ENCODE data around the gene KRTAP12-3.
"Not testable (repeated sequence)": the region's sequence is repeated elsewhere in the genome, so short reads cannot be mapped to it uniquely, and the experiment has no call there.

KRTAP12-3 gene

DNA sequence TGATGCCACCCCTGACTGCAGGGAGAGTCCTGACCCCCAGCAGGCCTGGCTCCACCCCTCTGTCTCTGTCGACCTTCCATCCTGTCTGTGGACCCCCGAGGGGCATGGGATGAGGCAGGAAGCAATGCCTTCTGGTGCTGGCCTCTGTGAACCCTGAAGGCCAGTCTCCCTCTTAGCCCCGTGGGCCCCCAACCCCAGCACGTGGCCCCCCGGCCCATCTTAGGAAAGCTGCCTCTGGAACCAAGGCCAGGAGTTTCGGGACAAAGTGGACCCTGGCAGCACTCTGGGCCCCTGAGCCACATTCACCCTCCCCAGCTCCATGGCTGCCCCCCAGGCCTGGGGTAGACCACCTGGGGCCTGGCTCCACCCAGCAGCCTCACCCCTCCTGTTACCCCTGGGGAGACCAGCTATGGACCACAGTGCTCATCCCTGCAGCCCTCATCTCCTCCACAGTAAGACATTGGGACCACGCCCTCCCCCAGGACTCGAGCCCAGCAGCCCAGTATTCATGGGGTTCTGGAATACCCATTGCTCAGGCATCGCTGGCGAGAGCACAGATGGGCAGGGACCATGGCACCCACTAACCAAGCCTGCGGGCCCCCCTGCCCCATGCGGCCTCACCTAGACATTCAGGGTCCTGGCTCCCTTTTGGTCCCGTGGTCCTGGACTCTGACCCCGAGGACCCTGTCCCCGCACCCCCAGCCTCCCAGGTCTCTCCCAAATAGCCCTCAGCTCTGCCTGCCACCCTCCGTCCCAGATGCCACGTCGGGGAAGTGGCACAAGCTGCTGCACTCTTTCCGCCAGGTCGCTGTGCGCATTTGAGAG lies 19.0 kb upstream of the KRTAP12-3 start:
- not testable (repeated sequence) for H3K27ac ChIP-seq (ENCODE audit: low read depth in 2 of 2, low read length in 2 of 2); H3K9ac ChIP-seq (ENCODE audit: low read depth in 1 of 2, low read length in 2 of 2); H3K9me3 ChIP-seq (ENCODE audit: control insufficient read depth in 2 of 2, low read length in 2 of 2); H3K36me3 ChIP-seq (ENCODE audit: control insufficient read depth in 2 of 2, insufficient read depth in 2 of 2, low read length in 2 of 2); H3K4me3 ChIP-seq (ENCODE audit: low read length in 2 of 2); H3K4me1 ChIP-seq (ENCODE audit: control insufficient read depth in 2 of 2, insufficient read depth in 2 of 2, low read length in 2 of 2); H3K27me3 ChIP-seq (ENCODE audit: control insufficient read depth in 2 of 2, insufficient read depth in 2 of 2, low read length in 2 of 2)

DNA sequence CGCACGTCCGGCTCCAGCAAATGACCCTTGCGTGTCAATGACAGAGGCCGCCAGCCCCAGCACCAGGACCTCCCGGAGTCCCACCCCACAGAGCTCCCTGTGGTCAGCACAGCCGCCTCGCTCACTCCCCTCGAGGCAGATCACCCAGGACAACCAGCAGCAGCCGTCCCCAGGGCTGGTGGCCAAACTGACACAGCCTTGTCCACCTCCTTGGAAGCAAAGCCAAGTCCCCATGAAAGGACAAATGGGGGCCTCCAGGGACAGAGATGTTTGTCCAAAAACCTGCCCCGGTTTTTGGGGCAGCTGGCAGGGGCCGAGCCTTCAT lies 18.4 kb upstream of the KRTAP12-3 start:
- H3K4me3 ChIP-seq (ENCODE audit: low read length in 2 of 2) = no peak overlapping the region
- H3K27ac ChIP-seq (ENCODE audit: low read depth in 2 of 2, low read length in 2 of 2) = no peak overlapping the region
- H3K9ac ChIP-seq (ENCODE audit: low read depth in 1 of 2, low read length in 2 of 2) = no peak overlapping the region
- no peaks in the 10 kb centered on the region for H3K36me3 ChIP-seq (ENCODE audit: control insufficient read depth in 2 of 2, insufficient read depth in 2 of 2, low read length in 2 of 2)
- H3K4me1 ChIP-seq (ENCODE audit: control insufficient read depth in 2 of 2, insufficient read depth in 2 of 2, low read length in 2 of 2) = no peaks in the 10 kb centered on the region
- H3K9me3 ChIP-seq (ENCODE audit: control insufficient read depth in 2 of 2, low read length in 2 of 2) = no peaks in the 10 kb centered on the region
- H3K27me3 ChIP-seq (ENCODE audit: control insufficient read depth in 2 of 2, insufficient read depth in 2 of 2, low read length in 2 of 2) = no peaks in the 10 kb centered on the region

DNA sequence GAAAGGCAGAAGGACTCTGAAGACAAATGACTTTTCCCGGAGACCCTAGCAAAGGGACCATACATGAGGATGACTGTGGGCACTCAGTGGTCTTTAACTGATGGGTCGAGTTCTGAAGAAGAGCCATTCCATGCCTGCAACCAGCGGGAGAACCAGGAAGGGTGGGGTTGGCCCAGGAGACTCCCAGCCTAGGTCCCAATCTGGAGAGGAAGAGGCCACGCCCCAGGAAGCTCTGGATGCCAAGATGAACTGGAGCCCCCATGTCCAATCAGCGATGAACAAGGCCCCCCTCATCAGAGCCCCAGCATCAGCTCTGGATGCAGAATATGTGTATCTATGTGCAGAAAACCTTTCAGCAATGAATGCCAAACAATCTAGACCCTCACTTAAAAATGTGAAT lies 17.0 kb upstream of the KRTAP12-3 start:
- H3K27ac ChIP-seq (ENCODE audit: low read depth in 2 of 2, low read length in 2 of 2) = no peak overlapping the region
- H3K9me3 ChIP-seq (ENCODE audit: control insufficient read depth in 2 of 2, low read length in 2 of 2) = peaks cover 0 to 5% of the 10 kb centered on the region in 2 donors
- no peak overlapping the region for H3K9ac ChIP-seq (ENCODE audit: low read depth in 1 of 2, low read length in 2 of 2)
- H3K27me3 ChIP-seq (ENCODE audit: control insufficient read depth in 2 of 2, insufficient read depth in 2 of 2, low read length in 2 of 2) = no peaks in the 10 kb centered on the region
- no peaks in the 10 kb centered on the region for H3K4me1 ChIP-seq (ENCODE audit: control insufficient read depth in 2 of 2, insufficient read depth in 2 of 2, low read length in 2 of 2)
- no peak overlapping the region for H3K4me3 ChIP-seq (ENCODE audit: low read length in 2 of 2)
- no peaks in the 10 kb centered on the region for H3K36me3 ChIP-seq (ENCODE audit: control insufficient read depth in 2 of 2, insufficient read depth in 2 of 2, low read length in 2 of 2)

DNA sequence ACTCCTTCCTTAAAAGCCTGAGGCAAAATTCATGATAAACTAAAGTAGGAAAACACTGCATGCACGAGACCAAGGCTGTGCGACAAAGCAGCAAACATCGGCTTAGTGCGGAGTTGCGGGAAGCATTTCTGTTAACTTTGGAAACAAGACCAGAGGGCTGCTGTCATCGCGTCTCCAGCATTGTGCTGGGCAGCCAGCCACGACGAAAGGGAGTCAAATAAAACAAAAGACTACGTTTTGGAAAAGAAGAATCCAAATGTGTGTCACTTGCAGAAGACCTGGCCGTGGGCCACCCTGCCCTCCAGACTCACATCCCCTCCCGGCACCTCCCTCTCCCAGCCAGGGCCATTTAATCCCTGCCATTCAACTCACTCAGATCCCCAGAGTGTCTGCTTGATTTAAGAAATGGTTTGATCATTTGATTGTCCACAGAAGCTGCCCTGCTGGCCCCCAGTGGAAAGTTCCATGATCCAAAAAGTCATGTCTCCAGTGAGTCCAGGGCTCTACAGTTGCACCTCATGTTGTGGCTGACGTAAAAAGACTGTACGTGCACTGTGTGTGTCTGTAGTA lies 13.9 kb upstream of the KRTAP12-3 start:
- Histone ChIP-seq H3K4me1 (ENCODE audit: control insufficient read depth in 2 of 2, insufficient read depth in 2 of 2, low read length in 2 of 2) (no peaks in the 10 kb centered on the region), H3K36me3 (ENCODE audit: control insufficient read depth in 2 of 2, insufficient read depth in 2 of 2, low read length in 2 of 2) (no peaks in the 10 kb centered on the region), H3K27ac (ENCODE audit: low read depth in 2 of 2, low read length in 2 of 2) (no peak overlapping the region), H3K4me3 (ENCODE audit: low read length in 2 of 2) (no peak overlapping the region), H3K27me3 (ENCODE audit: control insufficient read depth in 2 of 2, insufficient read depth in 2 of 2, low read length in 2 of 2) (no peaks in the 10 kb centered on the region), H3K9ac (ENCODE audit: low read depth in 1 of 2, low read length in 2 of 2) (no peak overlapping the region), H3K9me3 (ENCODE audit: control insufficient read depth in 2 of 2, low read length in 2 of 2) (peaks cover 0 to 5% of the 10 kb centered on the region in 2 donors)

DNA sequence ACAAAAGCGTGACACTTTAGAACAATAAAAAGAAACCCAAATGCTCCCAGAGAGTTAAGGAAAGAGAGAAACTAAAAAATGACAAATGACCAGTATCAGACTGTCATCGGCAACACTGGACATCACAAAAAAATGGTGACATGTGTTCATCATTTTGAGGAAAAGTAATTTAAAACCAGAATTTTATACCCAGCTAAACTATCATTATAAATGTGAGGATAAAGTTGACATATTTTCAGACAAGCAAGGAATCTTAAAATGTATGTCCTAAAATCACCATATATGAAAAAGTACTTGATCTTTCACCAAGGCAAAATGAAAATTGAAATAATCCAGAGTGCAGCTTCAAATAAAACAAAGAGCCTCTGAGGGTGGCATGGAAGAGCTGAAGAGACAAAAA lies 12.9 kb upstream of the KRTAP12-3 start:
- Histone ChIP-seq H3K27me3 (ENCODE audit: control insufficient read depth in 2 of 2, insufficient read depth in 2 of 2, low read length in 2 of 2) (no peaks in the 10 kb centered on the region), H3K27ac (ENCODE audit: low read depth in 2 of 2, low read length in 2 of 2) (no peak overlapping the region), H3K36me3 (ENCODE audit: control insufficient read depth in 2 of 2, insufficient read depth in 2 of 2, low read length in 2 of 2) (no peaks in the 10 kb centered on the region), H3K9ac (ENCODE audit: low read depth in 1 of 2, low read length in 2 of 2) (no peak overlapping the region), H3K9me3 (ENCODE audit: control insufficient read depth in 2 of 2, low read length in 2 of 2) (peaks cover 0 to 5% of the 10 kb centered on the region in 2 donors), H3K4me1 (ENCODE audit: control insufficient read depth in 2 of 2, insufficient read depth in 2 of 2, low read length in 2 of 2) (no peaks in the 10 kb centered on the region), H3K4me3 (ENCODE audit: low read length in 2 of 2) (no peak overlapping the region)

DNA sequence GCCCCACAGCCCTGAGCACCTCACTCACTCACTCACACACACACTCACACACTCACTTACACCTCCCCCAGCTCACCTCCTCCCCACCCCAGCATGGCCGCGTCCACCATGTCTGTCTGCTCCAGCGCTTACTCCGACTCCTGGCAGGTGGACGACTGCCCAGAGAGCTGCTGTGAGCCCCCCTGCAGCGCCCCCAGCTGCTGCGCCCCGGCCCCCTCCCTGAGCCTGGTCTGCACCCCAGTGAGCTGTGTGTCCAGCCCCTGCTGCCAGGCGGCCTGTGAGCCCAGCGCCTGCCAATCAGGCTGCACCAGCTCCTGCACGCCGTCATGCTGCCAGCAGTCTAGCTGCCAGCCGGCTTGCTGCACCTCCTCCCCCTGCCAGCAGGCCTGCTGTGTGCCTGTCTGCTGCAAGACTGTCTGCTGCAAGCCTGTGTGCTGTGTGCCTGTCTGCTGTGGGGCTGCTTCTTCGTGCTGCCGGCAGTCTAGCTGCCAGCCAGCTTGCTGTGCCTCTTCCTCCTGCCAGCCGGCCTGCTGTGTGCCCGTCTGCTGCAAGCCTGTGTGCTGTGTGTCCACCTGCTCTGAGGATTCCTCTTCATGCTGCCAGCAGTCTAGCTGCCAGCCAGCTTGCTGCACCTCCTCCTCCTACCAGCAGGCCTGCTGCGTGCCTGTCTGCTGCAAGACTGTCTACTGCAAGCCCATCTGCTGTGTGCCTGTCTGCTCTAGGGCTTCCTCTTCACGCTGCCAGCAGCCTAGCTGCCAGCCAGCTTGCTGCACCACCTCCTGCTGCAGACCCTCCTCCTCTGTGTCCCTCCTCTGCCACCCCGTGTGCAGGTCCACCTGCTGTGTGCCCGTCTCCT lies 11.1 kb upstream of the KRTAP12-3 start, which contains the start of gene KRTAP10-11:
Gene KRTAP10-11 (plus strand): TSS at position 49 of the 856 bp plus-strand sequence. CDS start 45 bp downstream, at position 94.
- not testable (repeated sequence) for H3K9ac ChIP-seq (ENCODE audit: low read depth in 1 of 2, low read length in 2 of 2); H3K4me3 ChIP-seq (ENCODE audit: low read length in 2 of 2); H3K27me3 ChIP-seq (ENCODE audit: control insufficient read depth in 2 of 2, insufficient read depth in 2 of 2, low read length in 2 of 2); H3K36me3 ChIP-seq (ENCODE audit: control insufficient read depth in 2 of 2, insufficient read depth in 2 of 2, low read length in 2 of 2); H3K9me3 ChIP-seq (ENCODE audit: control insufficient read depth in 2 of 2, low read length in 2 of 2); H3K4me1 ChIP-seq (ENCODE audit: control insufficient read depth in 2 of 2, insufficient read depth in 2 of 2, low read length in 2 of 2); H3K27ac ChIP-seq (ENCODE audit: low read depth in 2 of 2, low read length in 2 of 2)

DNA sequence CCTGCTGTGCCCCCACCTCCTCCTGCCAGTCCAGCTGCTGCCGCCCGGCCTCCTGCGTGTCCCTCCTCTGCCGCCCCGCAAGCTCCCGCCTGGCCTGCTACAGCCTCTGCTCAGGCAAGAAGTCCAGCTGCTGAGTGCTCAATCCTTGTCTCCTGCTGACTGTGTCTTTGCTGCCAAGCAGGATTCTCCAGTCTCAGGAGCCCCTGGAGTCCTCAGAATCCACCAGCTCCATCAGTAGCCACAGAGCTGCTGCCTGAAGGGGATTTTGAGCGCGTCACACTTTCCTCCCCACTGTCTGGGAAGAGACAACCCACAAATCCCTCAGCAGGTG lies 10.5 kb upstream of the KRTAP12-3 start:
- no peaks in the 10 kb centered on the region for H3K27me3 ChIP-seq (ENCODE audit: control insufficient read depth in 2 of 2, insufficient read depth in 2 of 2, low read length in 2 of 2)
- peaks cover 0 to 5% of the 10 kb centered on the region in 2 donors for H3K9me3 ChIP-seq (ENCODE audit: control insufficient read depth in 2 of 2, low read length in 2 of 2)
- no peak overlapping the region for H3K27ac ChIP-seq (ENCODE audit: low read depth in 2 of 2, low read length in 2 of 2)
- H3K4me1 ChIP-seq (ENCODE audit: control insufficient read depth in 2 of 2, insufficient read depth in 2 of 2, low read length in 2 of 2) = no peaks in the 10 kb centered on the region
- H3K36me3 ChIP-seq (ENCODE audit: control insufficient read depth in 2 of 2, insufficient read depth in 2 of 2, low read length in 2 of 2) = no peaks in the 10 kb centered on the region
- H3K4me3 ChIP-seq (ENCODE audit: low read length in 2 of 2) = no peak overlapping the region
- no peak overlapping the region for H3K9ac ChIP-seq (ENCODE audit: low read depth in 1 of 2, low read length in 2 of 2)

DNA sequence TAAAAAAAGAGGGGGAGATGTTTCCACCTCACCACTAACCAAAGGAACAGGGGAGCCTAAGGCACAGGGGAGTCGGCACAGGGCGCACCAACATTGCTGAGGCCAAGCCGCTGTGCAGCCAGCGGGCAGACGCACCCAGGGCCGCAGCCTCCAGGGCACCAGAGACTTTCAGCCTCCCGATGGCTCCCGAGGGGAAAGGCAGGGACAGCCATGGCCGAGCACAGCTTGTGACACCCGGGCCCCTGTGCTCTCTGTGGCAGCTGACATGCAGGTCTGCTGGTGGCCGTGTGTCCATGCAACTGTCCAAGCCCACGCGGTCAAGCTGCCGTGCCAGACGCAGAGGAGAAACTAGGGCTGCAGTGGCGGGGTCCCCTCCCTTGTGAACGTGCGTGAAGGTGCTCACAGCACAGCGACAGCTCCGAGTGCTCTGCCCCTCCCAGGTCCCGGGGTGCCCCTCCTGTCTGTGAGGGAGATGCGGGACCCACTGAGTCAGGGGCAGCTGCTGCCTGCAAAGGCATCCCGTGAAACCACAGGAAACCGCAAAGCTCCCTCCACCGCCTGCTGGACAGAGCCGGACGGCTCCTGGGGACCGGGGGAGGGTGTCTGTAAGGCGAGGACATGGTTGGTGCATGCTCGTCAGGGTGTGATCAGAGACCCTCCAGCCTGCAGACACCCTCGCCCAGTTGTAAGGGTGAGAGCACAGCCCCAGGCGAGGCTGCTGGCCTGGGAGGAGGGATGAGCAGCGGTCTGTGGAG lies 9.0 kb upstream of the KRTAP12-3 start:
- no peaks in the 10 kb centered on the region for H3K36me3 ChIP-seq (ENCODE audit: control insufficient read depth in 2 of 2, insufficient read depth in 2 of 2, low read length in 2 of 2)
- no peak overlapping the region for H3K9ac ChIP-seq (ENCODE audit: low read depth in 1 of 2, low read length in 2 of 2)
- H3K4me1 ChIP-seq (ENCODE audit: control insufficient read depth in 2 of 2, insufficient read depth in 2 of 2, low read length in 2 of 2) = no peaks in the 10 kb centered on the region
- peaks cover 0 to 5% of the 10 kb centered on the region in 2 donors for H3K9me3 ChIP-seq (ENCODE audit: control insufficient read depth in 2 of 2, low read length in 2 of 2)
- no peaks in the 10 kb centered on the region for H3K27me3 ChIP-seq (ENCODE audit: control insufficient read depth in 2 of 2, insufficient read depth in 2 of 2, low read length in 2 of 2)
- H3K27ac ChIP-seq (ENCODE audit: low read depth in 2 of 2, low read length in 2 of 2) = no peak overlapping the region
- H3K4me3 ChIP-seq (ENCODE audit: low read length in 2 of 2) = no peak overlapping the region

DNA sequence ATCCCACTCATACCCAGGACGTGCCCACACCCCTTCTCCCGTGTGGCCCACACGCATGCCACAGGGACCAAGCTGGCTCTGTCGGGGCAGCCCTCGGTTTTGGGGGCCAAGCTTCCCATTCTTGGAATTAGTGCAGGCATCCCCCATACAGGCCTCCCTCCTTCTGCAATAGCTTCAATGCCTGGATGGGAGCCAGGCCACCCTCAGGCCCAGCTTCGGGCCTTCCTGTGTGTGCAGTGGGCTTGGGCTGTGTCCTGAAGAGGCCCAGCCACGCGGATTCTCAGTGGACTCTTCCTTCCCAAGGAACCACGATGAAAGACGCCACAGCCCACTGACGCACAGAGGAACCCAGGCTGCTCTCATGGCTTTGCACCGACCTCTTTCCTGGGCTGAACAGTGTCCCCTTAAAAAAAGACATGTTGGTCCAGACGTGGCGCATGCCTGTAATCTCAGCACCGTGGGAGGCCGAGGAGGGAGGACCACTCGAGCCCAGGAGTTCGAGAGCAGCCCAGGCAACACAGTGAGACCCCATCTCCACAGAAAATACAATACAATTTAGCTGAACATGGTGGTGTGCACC lies 8.1 kb upstream of the KRTAP12-3 start:
- Histone ChIP-seq H3K9ac (ENCODE audit: low read depth in 1 of 2, low read length in 2 of 2) (no peak overlapping the region), H3K27ac (ENCODE audit: low read depth in 2 of 2, low read length in 2 of 2) (no peak overlapping the region), H3K36me3 (ENCODE audit: control insufficient read depth in 2 of 2, insufficient read depth in 2 of 2, low read length in 2 of 2) (no peaks in the 10 kb centered on the region), H3K4me1 (ENCODE audit: control insufficient read depth in 2 of 2, insufficient read depth in 2 of 2, low read length in 2 of 2) (no peaks in the 10 kb centered on the region), H3K4me3 (ENCODE audit: low read length in 2 of 2) (no peak overlapping the region), H3K27me3 (ENCODE audit: control insufficient read depth in 2 of 2, insufficient read depth in 2 of 2, low read length in 2 of 2) (no peaks in the 10 kb centered on the region), H3K9me3 (ENCODE audit: control insufficient read depth in 2 of 2, low read length in 2 of 2) (peaks cover 0 to 5% of the 10 kb centered on the region in 2 donors)
